Epithelial cell of proximal tubule (primary cell): ENCODE results near the gene NCOA7. TPM values are rescaled to one million over a fixed set of nuclear protein-coding genes. Genes with fewer than 3 reads are reported as not detected.

Source experiments
- DNase-seq: peaks from one replicate; pipeline ENCODE4 v3.0.0-alpha.2; 2011; ENCODE audit warnings: low read depth
- H3K4me3 ChIP-seq: 2 replicates; pipeline ENCODE4 v1.5.1; 2011; ENCODE audit warnings: low read depth, mild to moderate bottlenecking, low read length
- total RNA-seq: library from RNA; depleted of rRNA; stranded (reverse); fragments of >200 nt; gene quantifications from 2 replicates; pipeline ENCODE4 v1.2.3, GENCODE V29; 2015
- TF ChIP-seq, protein P1 (sequence below): conservative IDR thresholded peaks from 2 replicates; pipeline ENCODE4 v1.5.1; 2012; ENCODE audit warnings: low read depth, mild to moderate bottlenecking, low read length

Gene NCOA7
- total RNA-seq, 1 donor from 2014 or later, result 8.2 TPM

DNA sequence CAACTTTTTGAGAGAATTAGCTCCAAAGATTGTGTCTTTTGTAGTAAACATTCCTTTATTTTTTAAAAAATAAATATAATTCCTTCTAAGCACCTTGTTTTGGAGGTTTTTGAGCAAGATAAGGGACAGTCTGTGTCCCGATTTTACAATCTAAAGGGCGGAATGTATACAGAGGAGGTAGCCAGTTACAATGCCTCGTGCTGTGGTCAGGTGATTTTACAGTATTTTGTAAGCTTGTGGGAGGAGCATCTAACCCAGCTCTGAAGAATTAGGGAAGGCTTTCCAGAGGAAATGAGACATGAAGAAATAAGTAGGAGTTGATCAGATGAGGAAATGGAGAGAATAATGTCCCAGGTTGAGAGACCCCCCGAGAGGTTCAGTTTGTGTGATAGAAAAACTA, 167.1 kb downstream of the NCOA7 start:
- peak overlapping the region; percentile 92 for H3K4me3 ChIP-seq
- TF ChIP-seq, protein P1, sequence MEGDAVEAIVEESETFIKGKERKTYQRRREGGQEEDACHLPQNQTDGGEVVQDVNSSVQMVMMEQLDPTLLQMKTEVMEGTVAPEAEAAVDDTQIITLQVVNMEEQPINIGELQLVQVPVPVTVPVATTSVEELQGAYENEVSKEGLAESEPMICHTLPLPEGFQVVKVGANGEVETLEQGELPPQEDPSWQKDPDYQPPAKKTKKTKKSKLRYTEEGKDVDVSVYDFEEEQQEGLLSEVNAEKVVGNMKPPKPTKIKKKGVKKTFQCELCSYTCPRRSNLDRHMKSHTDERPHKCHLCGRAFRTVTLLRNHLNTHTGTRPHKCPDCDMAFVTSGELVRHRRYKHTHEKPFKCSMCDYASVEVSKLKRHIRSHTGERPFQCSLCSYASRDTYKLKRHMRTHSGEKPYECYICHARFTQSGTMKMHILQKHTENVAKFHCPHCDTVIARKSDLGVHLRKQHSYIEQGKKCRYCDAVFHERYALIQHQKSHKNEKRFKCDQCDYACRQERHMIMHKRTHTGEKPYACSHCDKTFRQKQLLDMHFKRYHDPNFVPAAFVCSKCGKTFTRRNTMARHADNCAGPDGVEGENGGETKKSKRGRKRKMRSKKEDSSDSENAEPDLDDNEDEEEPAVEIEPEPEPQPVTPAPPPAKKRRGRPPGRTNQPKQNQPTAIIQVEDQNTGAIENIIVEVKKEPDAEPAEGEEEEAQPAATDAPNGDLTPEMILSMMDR, result no peak
- peak; percentile 18 for DNase-seq

DNA sequence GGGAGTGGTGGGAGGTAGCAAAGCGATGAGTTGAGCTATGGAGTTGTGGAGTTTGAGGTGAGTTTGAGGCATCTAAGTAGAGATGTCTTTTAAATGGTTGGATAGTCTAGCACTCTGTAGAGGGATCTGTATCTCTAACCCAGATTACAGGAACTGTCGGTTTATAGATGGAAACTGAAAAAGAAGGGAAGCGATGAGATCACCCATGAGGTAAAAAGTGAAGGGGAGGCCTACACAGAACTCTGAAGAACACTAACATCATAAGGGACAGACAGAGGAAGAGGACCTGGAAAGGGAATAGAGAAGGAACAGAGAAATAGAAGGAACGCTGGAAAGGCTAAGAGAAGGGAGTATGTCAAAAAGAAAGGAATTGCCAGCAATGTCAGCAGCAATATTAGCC, 168.3 kb downstream of the NCOA7 start:
- TF ChIP-seq, protein P1, result no peak
- H3K4me3 ChIP-seq, result no peak overlapping the region
- DNase-seq, result no peak

DNA sequence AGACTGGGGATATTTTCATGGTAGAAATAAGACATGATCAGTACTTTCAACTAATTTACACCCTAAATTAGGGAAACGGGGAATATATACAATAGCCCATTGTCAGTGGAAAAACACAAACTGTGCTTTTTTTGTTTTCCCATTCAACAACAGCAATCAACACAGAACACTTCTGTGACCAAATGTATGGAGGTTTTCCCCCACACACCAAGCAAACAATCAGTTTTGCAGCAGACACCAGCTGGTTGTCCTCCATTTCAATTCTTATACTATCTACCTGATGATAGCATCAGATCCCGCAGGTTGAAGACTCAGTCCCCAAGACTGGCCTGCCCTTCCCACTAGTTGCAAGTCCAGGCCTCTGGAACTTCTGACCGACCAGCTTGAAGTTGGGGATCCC, 170.4 kb downstream of the NCOA7 start:
- TF ChIP-seq, protein P1, result no peak

GRCh38 chr6:125962900-125963497, 172.2 kb downstream of the NCOA7 start:
- TF ChIP-seq, protein P1, result no peak
- DNase-seq, result no peak
- H3K4me3 ChIP-seq, result no peak overlapping the region

More for the DNA sequence above, 170.4 kb downstream of the NCOA7 start:
- H3K4me3 ChIP-seq, result no peak overlapping the region
- DNase-seq, result no peak

GRCh38 chr6:125963817-125964216, 173.1 kb downstream of the NCOA7 start:
- no peak for DNase-seq
- H3K4me3 ChIP-seq, result no peak overlapping the region
- TF ChIP-seq, protein P1, result no peak

DNA sequence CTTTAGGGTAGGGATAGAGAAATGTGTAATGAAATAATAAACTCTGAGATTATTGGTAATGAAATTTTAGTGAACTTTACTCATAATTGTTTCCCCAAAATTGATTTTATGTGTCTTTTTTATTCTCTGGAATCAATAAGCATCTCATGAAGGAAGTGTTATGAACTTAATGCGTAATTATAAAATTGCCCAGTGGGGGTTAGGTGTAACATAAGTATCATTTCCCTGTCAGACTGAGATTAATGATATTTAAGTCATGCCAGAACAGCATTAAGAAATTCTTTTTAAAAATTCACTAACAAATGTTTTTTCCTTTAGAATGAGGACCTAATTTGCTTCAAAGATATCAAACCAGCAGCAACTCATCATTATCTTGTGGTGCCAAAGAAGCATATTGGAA, 175.8 kb downstream of the NCOA7 start:
- DNase-seq, result no peak
- TF ChIP-seq, protein P1, result no peak
- no peak overlapping the region for H3K4me3 ChIP-seq

DNA sequence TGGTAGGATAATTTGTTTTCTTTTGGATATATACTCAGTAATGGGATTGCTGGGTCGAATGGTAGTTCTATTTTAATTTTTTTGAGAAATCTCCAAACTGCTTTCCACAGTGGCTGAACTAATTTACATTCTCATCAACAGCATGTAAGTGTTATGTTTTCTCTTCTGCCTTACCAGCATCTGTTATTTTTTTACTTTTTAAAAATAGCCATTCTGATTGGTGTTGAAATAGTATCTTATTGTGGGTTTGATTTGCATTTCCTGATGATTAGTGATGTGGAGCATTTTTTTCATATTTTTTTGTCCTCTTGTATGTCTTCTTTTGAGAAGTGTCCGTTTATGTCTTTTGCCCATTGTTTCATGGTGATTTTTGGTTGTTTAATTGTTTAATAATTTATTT, 177.7 kb downstream of the NCOA7 start:
- H3K4me3 ChIP-seq, result no peak overlapping the region
- no peak for DNase-seq
- TF ChIP-seq, protein P1, result no peak
